K562 (cell line): ENCODE measurements around the gene GNRHR. TPM values are rescaled to one million over a fixed set of nuclear protein-coding genes. Genes with fewer than 3 reads are reported as not detected.

Experiments used
- EGR1 ChIP-seq: fragments of 450-650 bp; conservative IDR thresholded peaks from 2 replicates; pipeline ENCODE4 v1.6.1; 2017; ENCODE audit warnings: mild to moderate bottlenecking
- ELF1 ChIP-seq: fragments of 200-800 bp; sonication (Bioruptor generic); IDR thresholded peaks from 2 replicates; pipeline ENCODE4 v1.6.1; 2016; ENCODE audit warnings: missing genetic modification characterization, missing compliant biosample characterization
- GTF2F1 ChIP-seq: IDR thresholded peaks from 2 replicates; pipeline ENCODE4 v1.6.1; 2011; ENCODE audit warnings: low read depth, low read length, improper control_type of control experiment
- HNRNPL ChIP-seq: fragments of 200-400 bp; formaldehyde crosslinking; IDR thresholded peaks from 2 replicates; pipeline ENCODE4 v1.6.1; 2017; ENCODE audit warnings: low read depth, mild to moderate bottlenecking, low read length
- MXI1 ChIP-seq: IDR thresholded peaks from 2 replicates; pipeline ENCODE4 v1.6.1; 2011; ENCODE audit warnings: low read depth, mild to moderate bottlenecking, improper control_type of control experiment, low read length
- XRCC4 ChIP-seq: IDR thresholded peaks from one replicate; pipeline ENCODE4 v1.6.1; 2011; ENCODE audit not compliant: insufficient read depth, insufficient read length; ENCODE audit errors: extremely low read depth
- polyA plus RNA-seq, 8 experiments: library from polyadenylated mRNA; depleted of rRNA in 4 of 8; stranded (reverse) in 5 of 8; unstranded in 3 of 8; fragments of >200 nt; fragmentation: Nextera tagmentation in 2 of 8; fragmentation: Illumina TruSeq in 1 of 8; extraction: Ambion mirVana in 2 of 8; extraction: Trizol in 1 of 8; gene quantifications; 2 replicates each; pipeline versions ENCODE4 v1.2.1 to v1.2.3, GENCODE V29; 2011 to 2014; ENCODE audit warnings: inconsistent platforms in 1 of 8, missing spikeins in 1 of 8
- total RNA-seq, 7 experiments: library from RNA; depleted of rRNA in 6 of 7; stranded (reverse); fragments of >200 nt in 6 of 7; fragmentation: Illumina TruSeq in 2 of 7; extraction: Trizol in 2 of 7; gene quantifications; 2 replicates each; pipeline versions ENCODE4 v1.2.1 to v1.2.3, GENCODE V29; 2011 to 2021; ENCODE audit warnings: low replicate concordance in 1 of 7
- TF ChIP-seq, protein P1 (sequence below), 2 experiments: fragments of 450-650 bp in 1 of 2; sonication (generic) in 1 of 2; formaldehyde crosslinking in 1 of 2; IDR thresholded peaks; 2 replicates each; pipeline versions ENCODE4 v1.7.1 to v1.9.0; 2016 to 2022; ENCODE audit warnings: inconsistent platforms in 1 of 2, mild to moderate bottlenecking in 1 of 2, missing genetic modification reagents in 1 of 2
- TF ChIP-seq, protein P2 (sequence below): fragments of 450-650 bp; formaldehyde crosslinking; IDR thresholded peaks from 2 replicates; pipeline ENCODE4 v1.4.0; 2022; ENCODE audit warnings: mild to moderate bottlenecking, moderate library complexity
- TF ChIP-seq, protein P3 (sequence below): sonication (generic); formaldehyde crosslinking; IDR thresholded peaks from 2 replicates; pipeline ENCODE4 v1.9.0; 2022; ENCODE audit warnings: mild to moderate bottlenecking, missing genetic modification reagents
- TF ChIP-seq, protein P4 (sequence below): fragments of 450-650 bp; formaldehyde crosslinking; IDR thresholded peaks from 2 replicates; pipeline ENCODE4 v1.4.0; 2022; ENCODE audit warnings: missing genetic modification characterization
- TF ChIP-seq, protein P5 (sequence below): IDR thresholded peaks from 2 replicates; pipeline ENCODE4 v1.6.1; 2011; ENCODE audit not compliant: insufficient read length; ENCODE audit errors: extremely low read depth
- TF ChIP-seq, protein P6 (sequence below): fragments of 450-650 bp; IDR thresholded peaks from one replicate; pipeline ENCODE4 v1.6.1; 2018; ENCODE audit warnings: mild to moderate bottlenecking, moderate library complexity; ENCODE audit not compliant: partially characterized antibody

Gene GNRHR
- total and polyA plus RNA-seq, 9 of the 15 experiments (the other 6 are each of a cell fraction or from before 2014, with no cell fraction given) = 0.06 to 0.13 TPM; not detected in 7

DNA sequence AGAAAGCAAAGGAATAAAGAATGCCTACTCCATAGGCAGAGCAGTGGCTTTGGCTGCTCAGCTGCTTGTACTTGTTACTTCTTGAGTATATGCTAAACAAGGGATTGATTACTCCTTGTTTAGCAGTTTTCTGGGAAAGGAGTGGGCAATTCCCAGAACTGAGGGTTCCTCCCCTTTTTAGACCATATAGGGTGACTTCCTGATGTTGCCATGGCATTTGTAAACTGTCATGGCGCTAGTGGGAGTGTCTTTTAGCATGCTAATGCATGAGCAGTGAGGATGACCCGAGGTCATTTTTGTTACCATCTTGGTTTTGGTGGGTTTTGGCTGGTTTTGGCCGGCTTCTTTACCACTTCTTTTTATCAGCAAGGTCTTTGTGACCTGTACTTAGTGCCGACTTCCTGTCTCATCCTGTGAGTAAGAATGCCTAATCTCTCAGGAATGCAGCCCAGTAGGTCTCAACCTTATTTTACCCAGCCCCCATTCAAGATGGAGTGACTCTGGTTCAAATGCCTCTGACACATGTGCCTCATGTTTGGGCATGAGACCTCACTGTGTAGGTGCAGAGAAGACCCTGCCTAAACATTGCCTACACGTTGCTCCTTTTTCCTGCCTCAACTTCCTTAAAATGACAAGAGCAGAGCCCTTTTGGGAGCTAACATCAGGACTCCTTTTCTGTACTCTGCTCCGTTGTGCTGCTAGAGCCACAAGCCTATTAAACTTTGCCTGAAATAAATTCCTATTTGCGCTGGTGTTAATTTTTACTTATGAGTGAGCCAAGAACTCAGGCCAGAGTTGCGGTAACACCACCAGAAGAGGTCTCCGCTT lies 32.2 kb downstream of the GNRHR start (continued):
- TF ChIP-seq, protein P1, sequence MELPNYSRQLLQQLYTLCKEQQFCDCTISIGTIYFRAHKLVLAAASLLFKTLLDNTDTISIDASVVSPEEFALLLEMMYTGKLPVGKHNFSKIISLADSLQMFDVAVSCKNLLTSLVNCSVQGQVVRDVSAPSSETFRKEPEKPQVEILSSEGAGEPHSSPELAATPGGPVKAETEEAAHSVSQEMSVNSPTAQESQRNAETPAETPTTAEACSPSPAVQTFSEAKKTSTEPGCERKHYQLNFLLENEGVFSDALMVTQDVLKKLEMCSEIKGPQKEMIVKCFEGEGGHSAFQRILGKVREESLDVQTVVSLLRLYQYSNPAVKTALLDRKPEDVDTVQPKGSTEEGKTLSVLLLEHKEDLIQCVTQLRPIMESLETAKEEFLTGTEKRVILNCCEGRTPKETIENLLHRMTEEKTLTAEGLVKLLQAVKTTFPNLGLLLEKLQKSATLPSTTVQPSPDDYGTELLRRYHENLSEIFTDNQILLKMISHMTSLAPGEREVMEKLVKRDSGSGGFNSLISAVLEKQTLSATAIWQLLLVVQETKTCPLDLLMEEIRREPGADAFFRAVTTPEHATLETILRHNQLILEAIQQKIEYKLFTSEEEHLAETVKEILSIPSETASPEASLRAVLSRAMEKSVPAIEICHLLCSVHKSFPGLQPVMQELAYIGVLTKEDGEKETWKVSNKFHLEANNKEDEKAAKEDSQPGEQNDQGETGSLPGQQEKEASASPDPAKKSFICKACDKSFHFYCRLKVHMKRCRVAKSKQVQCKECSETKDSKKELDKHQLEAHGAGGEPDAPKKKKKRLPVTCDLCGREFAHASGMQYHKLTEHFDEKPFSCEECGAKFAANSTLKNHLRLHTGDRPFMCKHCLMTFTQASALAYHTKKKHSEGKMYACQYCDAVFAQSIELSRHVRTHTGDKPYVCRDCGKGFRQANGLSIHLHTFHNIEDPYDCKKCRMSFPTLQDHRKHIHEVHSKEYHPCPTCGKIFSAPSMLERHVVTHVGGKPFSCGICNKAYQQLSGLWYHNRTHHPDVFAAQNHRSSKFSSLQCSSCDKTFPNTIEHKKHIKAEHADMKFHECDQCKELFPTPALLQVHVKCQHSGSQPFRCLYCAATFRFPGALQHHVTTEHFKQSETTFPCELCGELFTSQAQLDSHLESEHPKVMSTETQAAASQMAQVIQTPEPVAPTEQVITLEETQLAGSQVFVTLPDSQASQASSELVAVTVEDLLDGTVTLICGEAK (IDR thresholded peaks at IDR 0.05) = 0 out of 2 replicates have a peak, but pooled peaks have one; percentile 28
- TF ChIP-seq, protein P1 (CRISPR knock-in tag; IDR thresholded peaks at IDR 0.05) = no peak
- TF ChIP-seq, protein P2, sequence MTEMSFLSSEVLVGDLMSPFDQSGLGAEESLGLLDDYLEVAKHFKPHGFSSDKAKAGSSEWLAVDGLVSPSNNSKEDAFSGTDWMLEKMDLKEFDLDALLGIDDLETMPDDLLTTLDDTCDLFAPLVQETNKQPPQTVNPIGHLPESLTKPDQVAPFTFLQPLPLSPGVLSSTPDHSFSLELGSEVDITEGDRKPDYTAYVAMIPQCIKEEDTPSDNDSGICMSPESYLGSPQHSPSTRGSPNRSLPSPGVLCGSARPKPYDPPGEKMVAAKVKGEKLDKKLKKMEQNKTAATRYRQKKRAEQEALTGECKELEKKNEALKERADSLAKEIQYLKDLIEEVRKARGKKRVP (CRISPR knock-in tag) = peak; percentile 99
- TF ChIP-seq, protein P3, sequence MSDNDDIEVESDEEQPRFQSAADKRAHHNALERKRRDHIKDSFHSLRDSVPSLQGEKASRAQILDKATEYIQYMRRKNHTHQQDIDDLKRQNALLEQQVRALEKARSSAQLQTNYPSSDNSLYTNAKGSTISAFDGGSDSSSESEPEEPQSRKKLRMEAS (CRISPR knock-in tag) = peak; percentile 59; the same call in 1 of the 2 replicates
- TF ChIP-seq, protein P4, sequence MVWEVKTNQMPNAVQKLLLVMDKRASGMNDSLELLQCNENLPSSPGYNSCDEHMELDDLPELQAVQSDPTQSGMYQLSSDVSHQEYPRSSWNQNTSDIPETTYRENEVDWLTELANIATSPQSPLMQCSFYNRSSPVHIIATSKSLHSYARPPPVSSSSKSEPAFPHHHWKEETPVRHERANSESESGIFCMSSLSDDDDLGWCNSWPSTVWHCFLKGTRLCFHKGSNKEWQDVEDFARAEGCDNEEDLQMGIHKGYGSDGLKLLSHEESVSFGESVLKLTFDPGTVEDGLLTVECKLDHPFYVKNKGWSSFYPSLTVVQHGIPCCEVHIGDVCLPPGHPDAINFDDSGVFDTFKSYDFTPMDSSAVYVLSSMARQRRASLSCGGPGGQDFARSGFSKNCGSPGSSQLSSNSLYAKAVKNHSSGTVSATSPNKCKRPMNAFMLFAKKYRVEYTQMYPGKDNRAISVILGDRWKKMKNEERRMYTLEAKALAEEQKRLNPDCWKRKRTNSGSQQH = peak; percentile 100
- TF ChIP-seq EGR1 (peak; percentile 99), ELF1 (tag) (peak; percentile 85), HNRNPL (no peak), GTF2F1 (no peak), XRCC4 (no peak), MXI1 (peak; percentile 87)
- TF ChIP-seq, protein P5, sequence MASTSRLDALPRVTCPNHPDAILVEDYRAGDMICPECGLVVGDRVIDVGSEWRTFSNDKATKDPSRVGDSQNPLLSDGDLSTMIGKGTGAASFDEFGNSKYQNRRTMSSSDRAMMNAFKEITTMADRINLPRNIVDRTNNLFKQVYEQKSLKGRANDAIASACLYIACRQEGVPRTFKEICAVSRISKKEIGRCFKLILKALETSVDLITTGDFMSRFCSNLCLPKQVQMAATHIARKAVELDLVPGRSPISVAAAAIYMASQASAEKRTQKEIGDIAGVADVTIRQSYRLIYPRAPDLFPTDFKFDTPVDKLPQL = no peak
- TF ChIP-seq, protein P6, sequence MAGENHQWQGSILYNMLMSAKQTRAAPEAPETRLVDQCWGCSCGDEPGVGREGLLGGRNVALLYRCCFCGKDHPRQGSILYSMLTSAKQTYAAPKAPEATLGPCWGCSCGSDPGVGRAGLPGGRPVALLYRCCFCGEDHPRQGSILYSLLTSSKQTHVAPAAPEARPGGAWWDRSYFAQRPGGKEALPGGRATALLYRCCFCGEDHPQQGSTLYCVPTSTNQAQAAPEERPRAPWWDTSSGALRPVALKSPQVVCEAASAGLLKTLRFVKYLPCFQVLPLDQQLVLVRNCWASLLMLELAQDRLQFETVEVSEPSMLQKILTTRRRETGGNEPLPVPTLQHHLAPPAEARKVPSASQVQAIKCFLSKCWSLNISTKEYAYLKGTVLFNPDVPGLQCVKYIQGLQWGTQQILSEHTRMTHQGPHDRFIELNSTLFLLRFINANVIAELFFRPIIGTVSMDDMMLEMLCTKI = no peak
